GM12865 (cell line): ENCODE measurements around the gene ATE1.

Source experiments
- DNase-seq: peaks from one replicate; pipeline ENCODE4 v3.0.0; 2010; ENCODE audit warnings: low read depth
- H3K4me3 ChIP-seq: 2 replicates; pipeline ENCODE4 v1.5.1; 2011; ENCODE audit warnings: mild to moderate bottlenecking, low read depth, low read length, control low read depth
- CTCF ChIP-seq: IDR thresholded peaks from 2 replicates; pipeline ENCODE4 v1.5.1; 2011; ENCODE audit warnings: low read length, control low read depth, low read depth, inconsistent platforms; ENCODE audit not compliant: insufficient read depth; ENCODE audit errors: missing control alignments

Gene ATE1

GRCh38 chr10:121800146-121800545, 127.7 kb downstream of the ATE1 start:
- no peak for DNase-seq
- no peak for TF ChIP-seq CTCF
- no peak overlapping the region for H3K4me3 ChIP-seq

- H3K4me3 ChIP-seq, result no peak overlapping the region
- TF ChIP-seq CTCF, result no peak
- DNase-seq, result no peak
These were observed 130.3 kb downstream of the ATE1 start for GRCh38 chr10:121797490-121797889.

GRCh38 chr10:121796342-121796741, 131.5 kb downstream of the ATE1 start:
- no peak for TF ChIP-seq CTCF
- H3K4me3 ChIP-seq, result no peak overlapping the region
- no peak for DNase-seq

- no peak for DNase-seq
- no peak overlapping the region for H3K4me3 ChIP-seq
- no peak for TF ChIP-seq CTCF
These were observed 135.6 kb downstream of the ATE1 start for GRCh38 chr10:121792198-121792597.

- no peak overlapping the region for H3K4me3 ChIP-seq
- DNase-seq, result no peak
- TF ChIP-seq CTCF, result no peak
These were observed 136.1 kb downstream of the ATE1 start for GRCh38 chr10:121791761-121792160.

- no peak overlapping the region for H3K4me3 ChIP-seq
- TF ChIP-seq CTCF, result no peak
- no peak for DNase-seq
These were observed 139.1 kb downstream of the ATE1 start for GRCh38 chr10:121788717-121789116.

- H3K4me3 ChIP-seq, result no peak overlapping the region
- TF ChIP-seq CTCF, result no peak
- no peak for DNase-seq
These were observed 139.7 kb downstream of the ATE1 start for GRCh38 chr10:121788115-121788514.
